M059J (cell line): ENCODE results near the gene PLXNA1. TPM values are rescaled to one million over a fixed set of nuclear protein-coding genes. Genes with fewer than 3 reads are reported as not detected.

Source experiments
- DNase-seq: peaks from one replicate; pipeline ENCODE4 v3.0.0-alpha.2; 2012; ENCODE audit warnings: low read depth
- total RNA-seq: library from RNA; depleted of rRNA; stranded (reverse); fragments of >200 nt; shearing (Covaris generic); gene quantifications from 2 replicates; pipeline ENCODE4 v1.2.3, GENCODE V29; 2014

The PLXNA1 gene
- total RNA-seq, 1 experiment from 2014 or later, result 23.1 TPM

DNA sequence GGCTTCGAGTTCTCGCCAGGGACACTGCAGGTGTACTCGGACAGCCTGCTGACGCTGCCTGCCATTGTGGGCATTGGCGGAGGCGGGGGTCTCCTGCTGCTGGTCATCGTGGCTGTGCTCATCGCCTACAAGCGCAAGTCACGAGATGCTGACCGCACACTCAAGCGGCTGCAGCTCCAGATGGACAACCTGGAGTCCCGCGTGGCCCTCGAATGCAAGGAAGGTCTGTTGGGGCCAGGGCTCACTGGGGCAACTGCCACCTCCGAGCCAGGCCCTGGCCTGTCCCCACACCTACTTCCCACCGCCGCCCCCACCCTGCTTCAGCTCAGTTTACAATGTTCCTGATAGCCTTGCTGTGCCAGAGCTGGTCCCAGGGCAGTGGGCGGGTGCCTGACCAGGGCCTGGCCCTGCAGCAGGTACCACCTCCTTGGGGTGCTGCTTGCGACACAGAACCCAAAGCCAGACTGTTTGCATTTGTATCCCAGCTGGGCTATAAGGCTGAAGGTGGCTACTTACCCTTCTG is 35.5 kb downstream of the PLXNA1 start:
- no peak for DNase-seq

DNA sequence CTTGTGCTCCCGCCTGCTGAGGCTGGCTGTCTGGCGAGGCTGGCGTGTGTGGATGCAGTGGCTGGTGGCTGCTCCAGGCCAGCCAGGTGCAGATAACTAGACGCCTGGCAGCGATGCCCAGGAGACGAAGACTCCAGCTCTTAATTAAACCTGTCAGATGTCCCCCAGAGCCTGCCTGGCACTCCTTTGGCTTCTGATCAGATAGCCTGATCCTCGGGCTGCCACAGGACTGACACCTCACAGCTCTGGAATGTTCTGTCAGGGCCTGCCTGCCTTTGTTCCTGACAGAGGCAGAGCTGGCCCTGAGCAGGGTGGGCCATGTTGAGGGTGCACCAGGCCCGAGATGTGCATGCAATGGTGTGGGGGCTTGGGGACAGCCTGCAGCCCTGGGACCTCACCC is 36.5 kb downstream of the PLXNA1 start:
- peak; percentile 78 for DNase-seq

DNA sequence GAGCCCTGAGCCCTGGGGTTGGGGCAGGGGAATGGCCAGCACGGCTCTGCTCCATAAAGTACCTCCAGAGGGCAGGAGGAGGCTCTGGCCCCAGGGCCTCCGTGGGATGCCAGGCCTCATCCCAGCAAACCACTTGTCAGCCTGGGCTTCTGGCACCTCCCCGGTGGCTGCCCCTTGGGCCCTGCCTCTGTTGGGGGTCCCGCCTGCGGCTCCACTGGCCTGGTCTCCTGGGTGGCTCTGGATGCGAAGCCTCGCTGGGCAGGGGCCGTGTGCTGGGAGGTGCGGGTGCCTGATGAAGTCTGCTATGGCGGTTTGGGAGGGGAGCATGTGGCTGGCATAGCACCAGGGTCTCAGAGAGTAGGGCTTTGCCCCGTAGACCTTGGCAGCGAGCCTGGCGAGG is 37.6 kb downstream of the PLXNA1 start:
- no peak for DNase-seq

DNA sequence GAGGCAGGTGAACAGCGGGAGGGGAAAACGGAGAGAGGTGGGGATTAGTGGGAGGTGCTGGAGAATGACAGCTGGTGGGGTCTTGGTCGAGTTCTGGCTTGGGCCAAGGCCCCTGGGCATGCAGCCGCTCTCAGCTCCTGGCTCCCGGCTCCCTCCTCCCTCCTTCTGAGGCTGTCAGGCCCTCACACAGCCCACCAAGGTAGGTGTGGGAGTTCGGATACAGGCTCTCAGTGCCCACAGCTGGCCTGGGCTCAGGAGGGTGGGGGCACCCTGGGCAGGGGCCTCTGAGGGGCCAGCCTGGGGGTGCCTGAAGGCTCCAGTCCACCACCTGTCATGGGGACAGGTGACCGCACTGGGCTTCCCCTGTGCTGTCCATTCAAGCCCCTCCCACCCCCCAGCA is 39.9 kb downstream of the PLXNA1 start:
- no peak for DNase-seq

DNA sequence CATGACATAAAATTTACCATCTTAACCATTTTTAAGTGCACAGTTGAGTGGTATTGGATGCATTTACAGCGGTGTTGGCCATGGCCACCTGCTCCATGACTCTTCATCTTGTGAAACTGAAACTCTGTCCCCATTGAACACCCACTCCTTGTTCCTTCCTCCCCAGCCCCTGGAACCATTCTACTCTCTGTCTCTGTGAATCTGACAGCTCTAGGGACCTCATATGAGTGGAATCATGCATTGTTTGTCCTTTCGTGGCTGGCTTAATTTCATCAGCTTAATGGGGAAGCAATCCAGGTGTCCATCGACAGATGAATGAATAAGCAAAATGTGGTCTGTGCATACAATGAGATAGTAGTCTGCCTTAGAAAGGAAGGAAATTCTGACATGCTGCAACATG is 42.5 kb downstream of the PLXNA1 start:
- DNase-seq, result no peak

DNA sequence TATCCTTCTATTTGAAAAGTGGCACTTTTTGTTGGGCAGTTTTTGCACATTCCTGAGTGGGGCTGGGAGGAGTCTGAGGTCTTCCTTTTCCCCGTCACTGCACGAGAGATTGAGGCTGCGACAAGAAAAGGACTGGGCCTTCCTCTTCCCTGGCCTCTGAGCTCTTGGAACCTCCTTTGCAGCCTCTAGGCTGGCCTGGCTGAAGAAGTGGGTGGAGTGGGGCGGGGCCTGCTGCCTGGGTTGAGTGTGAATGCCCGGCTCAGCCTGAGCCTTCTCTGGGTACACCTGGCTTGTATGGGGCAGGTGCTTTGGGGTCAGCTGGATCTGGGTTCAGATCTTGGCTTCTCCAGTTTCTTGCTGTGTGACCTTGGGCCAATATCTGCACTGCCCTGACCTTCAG is 43.1 kb downstream of the PLXNA1 start:
- no peak for DNase-seq

DNA sequence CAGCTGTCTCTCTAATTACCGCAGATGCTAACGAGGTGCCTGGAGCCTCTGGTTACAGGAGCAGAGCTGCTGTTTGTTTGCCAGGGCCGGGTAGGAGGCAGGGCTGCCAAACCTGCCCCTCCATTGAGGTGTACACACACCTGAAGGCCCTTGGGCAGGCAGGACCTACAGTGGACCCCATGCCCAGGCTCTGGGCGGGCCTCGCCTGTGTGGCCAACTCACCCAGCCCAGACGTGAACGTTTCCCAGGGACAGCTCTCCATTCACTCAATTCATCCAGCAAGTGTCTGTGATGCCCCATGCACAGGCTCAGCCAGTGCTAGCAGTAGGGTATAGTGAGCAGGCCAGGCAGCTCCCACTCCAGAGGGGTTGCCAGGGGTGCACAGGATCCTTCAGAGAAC is 43.7 kb downstream of the PLXNA1 start:
- no peak for DNase-seq

DNA sequence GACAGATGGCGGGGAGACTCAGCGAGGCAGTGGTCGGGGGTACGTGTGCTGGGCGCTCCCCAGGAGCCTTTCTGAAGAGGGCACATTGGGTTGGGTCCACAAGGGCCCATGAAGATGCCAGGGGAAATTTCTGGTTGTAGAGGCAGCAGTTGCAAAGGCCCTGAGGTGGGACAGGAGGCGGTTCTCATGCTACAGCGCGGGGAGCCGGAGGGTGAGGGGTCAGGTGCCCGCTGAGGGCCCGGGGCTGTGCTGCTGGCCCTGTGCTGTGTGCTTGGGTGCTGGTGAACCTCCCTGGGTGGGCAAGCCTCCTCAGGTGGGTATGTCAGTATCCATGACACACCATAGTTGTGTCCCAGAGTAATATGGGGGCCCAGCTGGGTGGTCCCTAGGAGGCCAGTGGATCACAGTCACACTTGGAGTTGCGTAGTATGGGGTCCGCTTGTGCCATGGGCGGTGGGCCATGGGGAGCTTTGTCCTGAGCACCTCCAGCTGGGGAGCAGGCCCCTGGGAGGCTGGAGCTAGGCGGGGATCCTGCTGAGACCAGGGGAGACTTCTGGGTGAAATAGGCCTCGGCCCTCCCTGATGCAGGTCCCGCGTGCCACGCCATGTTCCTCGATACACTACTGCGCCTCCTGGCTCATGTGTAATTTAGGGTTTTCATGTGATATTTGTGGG is 44.3 kb downstream of the PLXNA1 start:
- no peak for DNase-seq

DNA sequence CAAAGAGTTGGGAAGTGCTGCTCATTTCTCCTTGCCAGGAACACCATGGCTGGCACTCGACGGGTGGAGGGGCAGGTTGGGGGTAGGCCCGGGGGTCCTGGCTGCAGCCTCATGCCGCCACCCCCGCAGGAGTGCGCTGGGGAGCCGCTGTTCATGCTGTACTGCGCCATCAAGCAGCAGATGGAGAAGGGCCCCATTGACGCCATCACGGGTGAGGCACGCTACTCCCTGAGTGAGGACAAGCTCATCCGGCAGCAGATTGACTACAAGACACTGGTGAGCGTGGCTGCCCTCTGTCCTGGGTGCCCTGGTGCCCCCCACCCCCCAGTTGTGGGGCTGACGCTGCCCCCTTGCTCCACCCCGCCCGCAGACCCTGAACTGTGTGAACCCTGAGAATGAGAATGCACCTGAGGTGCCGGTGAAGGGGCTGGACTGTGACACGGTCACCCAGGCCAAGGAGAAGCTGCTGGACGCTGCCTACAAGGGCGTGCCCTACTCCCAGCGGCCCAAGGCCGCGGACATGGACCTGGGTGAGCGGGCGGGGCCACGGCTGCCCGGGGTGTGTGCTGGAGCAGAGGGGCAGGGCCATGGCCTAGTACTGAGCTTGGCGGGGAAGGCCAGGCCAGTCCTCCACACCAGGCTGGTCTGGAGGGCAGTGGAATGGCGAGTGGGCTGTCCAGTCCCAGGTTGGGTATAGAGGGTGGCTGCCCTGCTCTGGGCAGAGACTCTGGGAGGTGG is 45.1 kb downstream of the PLXNA1 start:
- no peak for DNase-seq

DNA sequence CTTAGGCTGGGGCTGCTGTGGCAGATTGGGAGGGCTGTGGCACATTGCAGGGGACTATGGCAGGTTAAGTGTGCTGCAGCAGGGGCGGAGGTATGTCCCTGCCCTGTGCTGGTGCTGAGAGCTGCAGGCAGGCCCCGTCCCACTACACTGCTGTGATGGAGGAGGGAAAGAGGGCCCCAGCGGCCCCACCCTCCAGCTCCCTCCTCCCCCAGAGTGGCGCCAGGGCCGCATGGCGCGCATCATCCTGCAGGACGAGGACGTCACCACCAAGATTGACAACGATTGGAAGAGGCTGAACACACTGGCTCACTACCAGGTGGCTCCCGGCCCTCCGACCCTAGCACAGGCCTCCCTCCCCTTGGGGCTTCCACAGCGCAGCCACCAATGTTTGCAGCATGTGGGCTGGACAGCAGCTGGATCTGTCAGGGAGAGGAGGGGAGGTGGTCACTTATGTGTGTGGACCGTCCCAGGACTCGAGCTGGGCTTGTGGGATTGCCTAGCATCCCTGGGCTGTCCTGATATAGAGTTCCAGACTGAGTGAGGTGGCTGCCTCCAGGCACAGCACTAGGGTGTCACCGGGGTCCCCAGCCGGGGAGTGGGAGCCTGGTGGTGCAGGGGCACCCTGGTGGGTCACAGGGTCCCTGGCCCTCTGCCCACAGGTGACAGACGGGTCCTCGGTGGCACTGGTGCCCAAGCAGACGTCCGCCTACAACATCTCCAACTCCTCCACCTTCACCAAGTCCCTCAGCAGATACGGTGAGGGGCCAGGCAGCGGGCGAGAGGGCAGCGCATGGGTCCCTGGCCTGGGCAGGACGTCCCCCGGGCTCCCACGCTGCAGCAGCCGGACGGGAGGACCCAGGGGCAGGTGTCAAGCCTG is 46.1 kb downstream of the PLXNA1 start:
- DNase-seq, result no peak

DNA sequence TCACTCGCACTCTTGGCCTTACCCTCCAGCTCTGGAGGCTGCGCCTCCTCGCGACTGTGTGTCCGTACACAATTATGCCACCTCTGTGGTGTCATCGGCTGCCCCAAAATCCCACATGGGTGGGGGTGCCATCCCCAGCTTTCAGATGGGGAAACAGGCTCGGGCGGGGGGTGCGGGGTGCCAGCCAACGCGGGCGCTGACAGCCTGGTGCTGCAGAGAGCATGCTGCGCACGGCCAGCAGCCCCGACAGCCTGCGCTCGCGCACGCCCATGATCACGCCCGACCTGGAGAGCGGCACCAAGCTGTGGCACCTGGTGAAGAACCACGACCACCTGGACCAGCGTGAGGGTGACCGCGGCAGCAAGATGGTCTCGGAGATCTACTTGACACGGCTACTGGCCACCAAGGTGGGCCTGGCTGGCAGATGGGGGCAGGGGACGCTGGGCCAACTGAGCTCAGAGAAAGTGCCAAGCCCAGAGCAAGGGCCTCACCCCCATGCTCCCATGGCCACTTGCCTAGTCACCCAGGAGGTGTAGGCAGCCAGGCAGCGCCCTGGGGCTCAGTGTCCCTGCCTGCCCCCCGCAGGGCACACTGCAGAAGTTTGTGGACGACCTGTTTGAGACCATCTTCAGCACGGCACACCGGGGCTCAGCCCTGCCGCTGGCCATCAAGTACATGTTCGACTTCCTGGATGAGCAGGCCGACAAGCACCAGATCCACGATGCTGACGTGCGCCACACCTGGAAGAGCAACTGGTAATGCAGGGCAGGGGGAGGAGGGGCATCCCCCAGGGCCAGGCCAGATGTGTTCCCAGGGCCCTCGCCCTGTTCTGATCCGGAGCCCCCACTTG is 47.0 kb downstream of the PLXNA1 start:
- no peak for DNase-seq

DNA sequence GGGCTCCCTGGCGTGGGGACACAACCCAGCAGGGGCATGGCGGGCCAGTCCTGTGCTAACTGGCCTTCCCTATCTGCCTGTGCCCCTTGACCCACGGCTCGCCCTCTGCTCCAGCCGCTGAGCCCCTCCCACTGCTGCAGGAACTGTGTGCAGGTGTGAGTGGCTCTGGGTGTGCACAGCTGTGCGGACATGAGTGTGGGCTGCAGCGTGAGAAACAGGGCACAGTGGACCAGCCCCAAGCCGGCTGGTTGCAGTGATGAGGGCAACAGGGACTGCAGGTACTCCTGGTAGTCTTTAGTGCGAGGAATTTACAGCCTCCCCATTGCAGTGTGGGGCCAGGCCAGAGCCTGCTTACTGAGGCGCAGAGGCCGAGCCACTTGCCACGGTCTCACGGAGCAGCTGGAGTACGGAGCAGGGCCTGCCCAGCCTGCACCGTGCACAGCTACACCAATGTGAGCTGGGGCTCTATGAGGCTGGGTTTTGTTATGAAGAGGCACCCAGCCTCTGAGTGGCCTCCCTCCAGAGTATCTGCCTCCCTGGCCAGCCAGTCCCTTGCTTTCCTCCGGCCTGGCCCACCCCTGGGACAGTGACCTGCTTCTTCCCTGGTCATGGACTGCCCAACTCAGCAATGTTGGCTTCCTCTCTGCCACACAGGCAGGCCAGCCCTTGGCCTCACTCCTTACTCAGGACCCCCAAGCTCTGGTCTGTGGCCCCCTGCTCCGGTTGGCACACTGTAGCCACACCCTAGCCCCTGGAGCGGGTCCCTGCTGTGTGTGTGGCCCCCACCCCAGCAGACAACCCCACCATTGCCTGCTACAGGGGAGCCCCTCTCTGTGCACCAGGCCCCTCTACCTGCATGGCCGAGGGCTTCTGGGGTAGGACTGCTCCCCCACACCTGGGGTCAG is 47.8 kb downstream of the PLXNA1 start:
- no peak for DNase-seq

DNA sequence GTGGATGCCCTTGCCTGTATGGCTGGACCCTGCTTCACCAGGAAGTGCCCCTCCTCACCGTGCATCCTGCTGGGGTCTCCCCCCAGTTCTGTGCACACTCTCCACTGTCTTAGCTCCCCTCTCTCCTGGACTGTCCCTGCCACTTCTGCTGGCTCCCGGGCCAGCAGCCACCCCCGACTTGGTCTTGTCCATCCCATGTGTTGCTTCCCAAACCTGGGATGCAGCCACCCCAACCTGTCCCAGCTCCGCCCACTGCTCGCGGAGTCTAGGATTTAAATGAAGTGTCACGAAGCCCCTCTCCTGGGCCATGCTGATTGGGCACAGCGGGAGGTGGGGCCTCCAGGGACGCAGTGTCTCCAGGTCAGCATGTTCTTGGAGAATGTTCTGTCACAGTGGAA is 48.5 kb downstream of the PLXNA1 start:
- no peak for DNase-seq

DNA sequence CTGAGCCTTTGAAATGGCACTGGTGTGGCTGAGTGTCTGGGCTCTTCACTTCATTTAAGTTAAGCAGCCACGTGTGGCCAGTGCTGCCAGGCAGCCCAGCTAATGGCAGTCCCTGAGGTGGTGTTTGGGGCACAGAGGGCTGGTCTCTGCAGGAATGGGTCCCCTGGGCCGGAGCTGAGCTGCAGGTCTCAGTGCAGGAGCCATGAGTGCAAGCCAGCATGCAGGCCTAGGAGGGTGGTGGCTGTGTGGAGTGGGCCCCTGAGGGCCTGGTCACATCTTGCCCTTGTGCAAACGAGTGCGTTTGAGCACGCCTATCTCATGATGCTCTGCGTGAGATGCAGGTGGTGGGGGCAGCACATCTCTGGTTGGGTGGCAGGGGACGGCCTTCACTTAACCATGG is 48.9 kb downstream of the PLXNA1 start:
- DNase-seq, result no peak

DNA sequence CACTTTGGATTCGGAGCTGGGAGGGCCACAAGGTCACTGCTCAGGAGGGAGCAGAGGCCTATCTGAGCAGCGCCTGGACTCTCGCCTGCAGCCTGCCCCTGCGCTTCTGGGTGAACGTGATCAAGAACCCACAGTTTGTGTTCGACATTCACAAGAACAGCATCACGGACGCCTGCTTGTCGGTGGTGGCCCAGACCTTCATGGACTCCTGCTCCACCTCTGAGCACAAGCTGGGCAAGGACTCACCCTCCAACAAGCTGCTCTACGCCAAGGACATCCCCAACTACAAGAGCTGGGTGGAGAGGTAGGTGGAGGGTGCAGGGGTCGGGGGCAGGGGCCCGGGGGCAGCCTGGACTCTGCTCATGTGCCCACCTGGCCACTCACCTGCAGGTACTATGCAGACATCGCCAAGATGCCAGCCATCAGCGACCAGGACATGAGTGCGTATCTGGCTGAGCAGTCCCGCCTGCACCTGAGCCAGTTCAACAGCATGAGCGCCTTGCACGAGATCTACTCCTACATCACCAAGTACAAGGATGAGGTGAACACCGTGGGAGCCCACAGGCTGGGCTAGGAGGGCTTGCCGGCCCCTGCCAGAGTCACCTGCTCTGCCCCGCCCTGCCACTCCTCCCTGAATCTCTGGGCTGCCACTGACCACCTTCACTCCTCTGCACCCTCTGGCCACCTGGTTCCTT is 49.5 kb downstream of the PLXNA1 start:
- no peak for DNase-seq
